DOHH2 (cell line): Measurements from ENCODE around the gene PPFIBP1.

Experiments
- CTCF ChIP-seq: fragments of 200-600 bp; sonication (generic); IDR thresholded peaks from one replicate; pipeline ENCODE4 v1.5.1; 2014; ENCODE audit warnings: antibody characterized with exemption, mild to moderate bottlenecking, low read depth, low read length; ENCODE audit not compliant: poor library complexity, severe bottlenecking
- EZH2phosphoT487 ChIP-seq: fragments of 200-600 bp; sonication (generic); IDR thresholded peaks from 2 replicates; pipeline ENCODE4 v1.6.1; 2017; ENCODE audit warnings: borderline replicate concordance, mild to moderate bottlenecking, antibody characterized with exemption, low read length, moderate library complexity, mixed read lengths

- TF ChIP-seq CTCF (no peak), EZH2phosphoT487 (no peak)
These were observed 15.2 kb downstream of the PPFIBP1 start for GRCh38 chr12:27539191-27539631.
